HG02981 (cell line): ENCODE results near the gene SELPLG.
"Not testable (repeated sequence)": the region's sequence is repeated elsewhere in the genome, so short reads cannot be mapped to it uniquely, and the experiment has no call there.

Experiments
- ATAC-seq: cut with Tn5 transposase; IDR thresholded peaks from one replicate; pipeline ENCODE4 v1.9.1; 2021; ENCODE audit warnings: mild to moderate bottlenecking, moderate library complexity; ENCODE audit not compliant: unreplicated experiment

The SELPLG gene, protein sequence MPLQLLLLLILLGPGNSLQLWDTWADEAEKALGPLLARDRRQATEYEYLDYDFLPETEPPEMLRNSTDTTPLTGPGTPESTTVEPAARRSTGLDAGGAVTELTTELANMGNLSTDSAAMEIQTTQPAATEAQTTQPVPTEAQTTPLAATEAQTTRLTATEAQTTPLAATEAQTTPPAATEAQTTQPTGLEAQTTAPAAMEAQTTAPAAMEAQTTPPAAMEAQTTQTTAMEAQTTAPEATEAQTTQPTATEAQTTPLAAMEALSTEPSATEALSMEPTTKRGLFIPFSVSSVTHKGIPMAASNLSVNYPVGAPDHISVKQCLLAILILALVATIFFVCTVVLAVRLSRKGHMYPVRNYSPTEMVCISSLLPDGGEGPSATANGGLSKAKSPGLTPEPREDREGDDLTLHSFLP

DNA sequence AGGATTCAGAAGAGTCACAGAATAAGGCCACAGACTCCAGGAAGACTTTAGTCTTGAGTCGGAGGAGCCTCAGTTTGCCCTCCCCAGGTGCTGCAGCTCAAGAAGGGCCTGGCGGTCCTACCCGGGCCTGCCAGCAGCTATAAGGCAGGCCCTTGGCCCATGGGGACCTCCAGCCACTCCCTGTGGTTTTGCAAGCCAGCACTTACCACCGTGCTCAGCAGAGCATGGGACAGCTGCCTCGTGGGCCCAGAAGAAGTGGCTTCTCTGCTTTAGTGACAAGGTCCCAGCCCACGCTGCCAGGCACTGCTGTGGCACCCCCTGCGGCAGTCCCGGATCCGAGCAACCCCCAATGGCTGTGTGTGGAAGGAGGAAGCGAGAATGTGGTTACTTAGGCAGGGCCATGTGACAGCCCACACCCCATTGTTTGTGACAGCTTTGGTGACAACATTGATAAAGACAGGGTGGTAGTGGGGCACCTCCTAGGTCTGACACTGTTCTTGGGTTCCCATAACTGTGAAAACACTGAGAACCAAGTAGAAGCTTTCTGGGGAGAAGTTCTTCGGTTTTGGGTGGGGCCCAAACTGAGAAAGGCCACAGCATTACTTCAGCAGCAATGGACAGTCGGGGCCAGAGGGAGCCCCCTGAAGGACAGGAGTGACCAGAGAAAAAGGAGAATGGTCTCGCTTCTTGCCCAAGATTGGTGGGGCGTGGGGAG, at the start of gene SELPLG:
Gene SELPLG (minus strand): TSS at position 361 of the 715 bp plus-strand sequence. CDS start 9,587 bp downstream, outside the sequence.
- peak; percentile 53 for ATAC-seq

DNA sequence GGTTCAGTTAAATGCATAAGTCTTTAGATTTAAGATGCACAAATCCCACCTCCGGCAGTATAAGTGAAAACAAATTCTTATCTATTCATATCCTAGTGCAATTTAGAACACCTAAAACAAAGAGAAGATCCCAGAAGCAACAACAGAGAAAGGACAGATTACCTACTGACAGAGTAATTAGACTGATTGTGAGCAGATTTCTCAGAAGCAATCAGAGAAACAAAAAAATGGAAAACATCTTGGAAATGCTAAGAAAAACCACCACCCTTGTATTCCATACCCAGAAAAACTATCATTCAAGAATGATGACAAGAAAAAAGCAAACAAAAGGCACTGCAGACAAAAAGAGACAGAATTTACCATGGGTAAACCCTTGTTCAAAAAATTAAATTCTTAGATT, 47.6 kb upstream of the SELPLG start:
- ATAC-seq, result no peak

DNA sequence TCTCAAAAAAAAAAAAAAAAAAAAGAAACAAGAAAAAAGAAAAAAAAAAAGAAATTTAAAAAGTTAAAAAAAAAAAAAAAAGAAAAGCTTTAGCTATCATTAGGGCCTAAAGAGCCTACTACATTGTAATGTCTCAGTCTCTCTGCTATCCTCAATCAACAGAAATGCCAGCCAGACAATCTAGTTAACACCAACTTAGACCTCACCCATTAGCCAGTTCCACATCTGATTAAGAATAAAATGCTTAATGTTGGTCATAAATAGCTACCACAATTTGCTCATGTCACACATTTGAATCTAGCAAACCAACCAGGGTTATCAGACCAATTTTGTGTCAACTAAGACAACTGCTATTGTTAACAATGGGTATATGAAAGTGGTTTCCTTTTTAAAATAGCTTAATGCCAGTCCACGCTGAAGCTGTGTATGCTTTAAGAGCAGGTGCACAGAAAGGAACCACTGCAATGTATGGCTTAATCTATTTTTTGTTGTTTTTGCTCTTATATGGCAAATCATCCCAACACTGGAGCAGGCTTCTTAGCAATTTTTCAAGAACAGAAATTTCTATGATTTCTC, 45.5 kb upstream of the SELPLG start:
- ATAC-seq, result no peak

DNA sequence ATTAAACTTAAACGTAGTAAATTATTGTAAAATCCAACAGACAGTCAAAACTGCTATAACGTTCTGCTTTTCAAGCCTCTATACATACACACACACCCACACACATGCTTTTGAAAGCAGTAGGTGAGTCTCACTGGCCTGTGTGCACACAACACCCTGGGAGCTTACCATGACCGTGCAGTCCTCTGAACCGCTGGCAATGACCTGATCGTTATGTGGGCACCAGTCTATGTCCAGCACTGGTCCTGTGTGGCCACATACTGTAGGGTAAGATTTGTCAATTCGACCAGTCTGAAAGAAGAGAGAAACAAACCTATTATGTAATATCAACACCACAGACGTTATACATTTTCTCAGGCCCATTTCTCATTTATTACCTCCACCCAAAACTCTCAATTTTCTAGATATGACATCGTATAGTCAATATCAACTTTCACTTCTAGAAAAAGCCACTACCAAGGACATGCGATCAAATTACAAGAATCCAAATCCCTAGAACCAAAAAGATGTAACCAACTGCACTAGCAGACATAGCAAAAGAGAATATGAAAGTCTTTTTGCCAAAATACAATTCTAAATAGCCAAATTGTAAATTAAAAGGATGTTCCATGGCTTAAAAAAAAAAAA, 44.5 kb upstream of the SELPLG start:
- ATAC-seq, result no peak

DNA sequence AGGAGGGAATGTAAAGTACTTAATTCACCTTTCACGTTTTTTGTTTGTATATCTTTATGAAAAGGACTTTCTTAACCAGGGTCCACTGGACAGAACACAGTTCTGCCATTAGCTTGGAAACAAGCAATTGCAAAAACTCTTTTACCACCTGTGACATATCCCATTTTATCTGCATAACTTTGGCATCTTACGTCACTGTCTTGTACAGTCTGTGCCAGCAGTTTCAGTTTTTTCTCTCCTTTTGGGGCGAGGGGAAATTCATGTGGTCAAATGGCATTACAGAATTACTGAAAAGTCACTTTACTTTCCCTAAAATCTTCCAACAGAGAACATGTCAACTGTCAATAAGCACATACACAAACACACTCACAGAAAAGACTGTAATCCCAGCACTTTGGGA, 43.7 kb upstream of the SELPLG start:
- no peak for ATAC-seq

DNA sequence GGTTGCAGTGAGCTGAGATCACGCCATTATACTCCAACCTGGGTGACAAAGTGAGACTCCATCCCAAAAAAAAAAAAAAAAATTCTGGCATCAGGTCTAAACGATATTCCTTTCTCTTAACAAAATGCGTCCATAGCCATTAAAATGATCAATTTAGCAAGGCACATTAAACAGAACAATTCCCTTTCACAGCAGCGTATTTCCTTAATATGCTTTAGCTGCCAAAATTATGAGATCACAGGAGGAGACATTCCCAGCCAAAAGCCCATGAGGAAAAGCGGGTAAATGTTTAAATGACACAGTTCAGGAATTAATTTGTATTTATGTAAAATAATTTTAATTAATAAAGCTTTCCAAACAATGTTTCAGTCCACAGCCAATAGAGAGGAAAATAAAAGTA, 43.0 kb upstream of the SELPLG start:
- ATAC-seq, result no peak

DNA sequence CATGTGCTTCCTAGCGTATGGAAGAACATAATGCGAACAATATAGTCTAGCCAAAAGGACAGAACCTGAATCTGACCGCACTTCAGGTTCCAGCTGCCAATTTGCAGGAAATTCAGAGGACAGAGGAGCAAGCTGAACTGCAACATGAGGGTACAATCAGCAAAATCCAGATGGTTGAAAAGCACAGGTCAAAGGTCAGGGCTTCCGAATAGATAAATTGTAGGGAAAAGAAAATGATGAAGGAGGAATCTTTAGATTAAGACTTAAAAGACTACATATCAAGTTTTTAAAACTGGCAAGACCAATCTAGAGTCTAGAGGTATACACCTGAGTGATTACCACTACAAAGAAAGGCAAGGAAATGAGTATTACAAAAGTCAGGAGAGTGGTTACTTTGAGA, 42.1 kb upstream of the SELPLG start:
- no peak for ATAC-seq

DNA sequence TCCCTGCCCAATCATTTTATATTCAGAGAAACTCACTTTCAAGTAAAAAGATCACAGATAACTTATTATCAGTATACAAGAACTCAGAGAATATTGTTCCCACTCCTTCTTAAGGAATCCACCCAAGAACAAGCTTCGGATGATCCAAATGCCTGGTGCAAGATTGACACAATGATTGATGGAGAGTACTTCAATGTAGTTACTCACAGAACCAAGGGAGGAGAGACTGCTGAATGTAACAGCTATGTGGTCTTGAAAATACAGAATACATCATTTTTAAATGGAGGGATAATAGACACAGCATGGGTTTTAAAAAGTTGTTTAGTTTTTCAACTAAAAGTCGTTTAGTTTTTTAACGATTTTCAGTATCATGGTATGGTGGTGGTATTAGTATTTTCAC, 38.4 kb upstream of the SELPLG start:
- ATAC-seq, result no peak

DNA sequence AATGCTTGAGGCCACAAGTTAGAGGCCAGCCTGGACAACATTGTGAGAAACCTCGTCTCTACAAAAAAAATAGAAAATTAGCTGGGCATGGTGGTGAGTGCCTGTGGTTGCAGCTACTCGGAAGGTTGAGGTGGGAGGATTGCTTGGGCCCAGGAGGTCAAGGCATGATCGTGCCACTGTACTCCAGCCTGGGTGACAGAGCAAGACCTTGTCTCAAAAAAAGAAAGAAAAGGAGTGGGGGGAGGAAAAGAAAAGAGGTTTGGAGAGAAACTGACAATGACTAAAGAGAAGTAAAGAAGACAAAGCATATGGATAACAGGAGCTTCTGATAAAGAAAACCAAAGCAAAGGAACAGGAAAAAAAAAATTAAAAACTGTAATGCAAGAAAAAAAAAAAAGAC, 37.4 kb upstream of the SELPLG start:
- ATAC-seq, result no peak

DNA sequence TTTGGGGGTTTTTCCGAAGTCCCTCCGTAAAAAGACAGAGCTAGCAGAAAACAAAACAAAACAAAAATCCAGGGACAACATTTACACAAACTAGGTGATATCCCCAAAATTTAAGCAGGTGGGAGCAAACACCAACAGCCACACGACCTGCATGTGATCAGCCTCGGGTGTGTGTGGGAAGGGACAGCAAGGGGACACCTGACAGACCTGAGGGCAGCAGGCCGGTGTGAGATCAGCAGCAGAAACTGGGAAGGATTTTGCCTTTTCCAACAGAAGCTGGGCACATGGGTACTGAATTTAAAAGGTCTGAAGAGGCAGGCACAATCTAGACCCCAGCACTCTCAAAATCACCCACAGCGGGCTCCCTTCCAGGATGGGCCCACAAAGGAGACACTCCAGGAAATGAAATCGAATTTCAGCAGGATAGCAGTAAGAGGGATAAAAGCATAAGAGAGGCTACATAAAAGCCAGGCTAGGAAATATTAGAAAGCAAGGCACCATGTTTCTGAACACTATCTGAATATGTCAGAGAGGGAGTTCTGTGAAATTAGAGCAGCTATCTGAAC, 36.5 kb upstream of the SELPLG start:
- ATAC-seq, result no peak

DNA sequence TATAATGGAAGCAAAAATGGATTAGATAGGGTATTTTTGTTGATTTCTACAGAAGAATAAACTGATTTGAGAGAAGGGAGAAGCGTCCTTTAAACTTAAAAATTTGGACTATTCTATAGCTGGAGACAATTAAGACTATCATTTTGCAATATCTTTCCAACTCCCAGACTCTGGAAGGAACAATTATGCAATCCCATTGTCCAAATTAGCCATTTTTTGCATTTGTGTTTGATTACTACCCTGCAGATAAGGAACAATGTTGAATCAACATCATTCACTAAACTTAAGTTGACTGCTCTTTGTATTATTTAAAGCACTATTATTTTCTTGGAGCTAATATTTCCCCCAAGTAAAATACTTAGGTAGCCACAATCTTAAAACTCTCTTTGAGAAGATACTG, 34.8 kb upstream of the SELPLG start:
- ATAC-seq, result no peak

DNA sequence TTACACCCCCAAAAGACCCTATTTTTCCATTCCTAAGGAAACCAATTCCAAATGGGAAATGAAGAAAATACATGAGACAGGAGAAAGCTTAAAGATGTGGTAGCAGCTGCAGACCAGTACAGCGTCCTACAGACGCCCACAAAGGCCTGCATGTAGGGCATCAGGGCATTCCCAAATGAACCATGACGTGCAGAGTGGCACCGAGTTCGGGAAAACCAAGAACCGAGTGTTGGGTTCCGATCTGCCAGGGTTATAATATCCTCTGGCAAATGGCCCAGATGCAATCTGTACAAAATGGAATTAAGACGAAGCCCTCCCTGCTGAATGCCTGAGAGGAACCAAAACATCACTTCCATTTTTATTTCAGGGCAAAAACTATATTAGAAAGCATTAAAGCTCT, 34.4 kb upstream of the SELPLG start:
- no peak for ATAC-seq

DNA sequence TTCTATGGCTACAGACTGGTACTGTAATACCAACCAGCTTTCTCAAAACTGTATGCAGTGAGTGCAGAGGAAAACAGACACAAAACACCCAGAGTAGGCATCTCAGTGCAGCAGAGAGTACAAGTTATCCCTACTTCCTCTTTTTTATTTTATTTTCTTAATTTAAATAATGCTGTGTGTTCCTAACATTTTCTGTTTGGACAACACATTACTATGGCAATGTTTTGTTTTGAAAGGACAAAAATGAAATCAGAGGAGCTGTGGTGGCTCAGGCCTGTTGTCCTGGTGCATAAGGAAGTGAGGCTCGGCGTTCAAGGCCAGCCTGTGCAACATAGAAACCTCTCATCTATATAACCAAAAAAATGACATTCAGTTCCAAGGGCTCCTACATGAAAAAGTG, 33.7 kb upstream of the SELPLG start:
- no peak for ATAC-seq

DNA sequence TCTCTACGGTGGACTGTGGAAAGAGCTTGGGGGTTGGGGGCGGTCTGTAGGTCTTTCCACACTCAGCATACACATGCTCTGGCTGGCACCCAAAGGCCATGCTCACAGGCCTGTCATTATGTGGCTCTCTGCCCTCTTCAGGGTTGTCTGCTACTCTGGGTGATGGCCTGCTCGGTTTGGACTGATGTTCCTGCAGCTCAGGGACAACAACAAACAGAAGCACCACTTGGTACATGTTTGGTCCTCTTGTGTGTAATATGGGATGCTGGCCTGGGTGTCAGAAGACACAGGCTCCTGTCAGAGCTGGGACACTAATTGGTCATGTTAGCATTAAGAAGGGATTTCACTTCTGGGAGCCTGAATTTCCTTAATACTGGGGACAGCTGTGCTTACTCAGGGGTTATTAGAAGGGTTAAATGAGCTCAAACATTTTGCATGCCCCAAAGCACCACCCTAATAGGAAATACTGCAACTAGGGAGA, 32.7 kb upstream of the SELPLG start:
- ATAC-seq, result no peak

DNA sequence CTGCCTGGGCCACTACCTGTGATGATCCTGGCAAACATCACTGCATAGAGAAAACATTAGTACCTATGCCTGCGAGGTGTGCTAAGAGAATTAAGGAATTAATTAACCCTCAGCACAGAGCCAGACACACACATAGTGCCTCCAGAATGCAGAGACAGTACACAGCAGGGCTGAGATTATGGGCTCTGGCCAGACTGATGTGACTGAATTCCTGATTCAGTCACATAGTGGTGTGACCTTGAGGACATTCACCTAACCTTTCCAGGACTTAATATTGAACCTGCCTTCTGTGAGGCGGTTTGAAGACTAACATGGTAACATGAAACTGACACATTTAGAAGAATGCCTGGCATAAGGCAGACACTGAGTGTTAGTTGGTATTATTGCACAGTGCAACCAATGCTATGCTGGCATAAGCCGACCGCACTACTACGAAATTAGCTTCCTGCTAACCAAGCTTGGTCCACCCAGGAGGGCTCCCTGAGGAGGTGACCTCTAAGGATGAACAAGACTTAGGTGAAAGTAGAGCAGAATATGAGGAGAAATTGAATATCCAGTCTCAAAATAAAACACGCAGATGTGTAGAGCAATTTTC, 32.0 kb upstream of the SELPLG start:
- no peak for ATAC-seq

DNA sequence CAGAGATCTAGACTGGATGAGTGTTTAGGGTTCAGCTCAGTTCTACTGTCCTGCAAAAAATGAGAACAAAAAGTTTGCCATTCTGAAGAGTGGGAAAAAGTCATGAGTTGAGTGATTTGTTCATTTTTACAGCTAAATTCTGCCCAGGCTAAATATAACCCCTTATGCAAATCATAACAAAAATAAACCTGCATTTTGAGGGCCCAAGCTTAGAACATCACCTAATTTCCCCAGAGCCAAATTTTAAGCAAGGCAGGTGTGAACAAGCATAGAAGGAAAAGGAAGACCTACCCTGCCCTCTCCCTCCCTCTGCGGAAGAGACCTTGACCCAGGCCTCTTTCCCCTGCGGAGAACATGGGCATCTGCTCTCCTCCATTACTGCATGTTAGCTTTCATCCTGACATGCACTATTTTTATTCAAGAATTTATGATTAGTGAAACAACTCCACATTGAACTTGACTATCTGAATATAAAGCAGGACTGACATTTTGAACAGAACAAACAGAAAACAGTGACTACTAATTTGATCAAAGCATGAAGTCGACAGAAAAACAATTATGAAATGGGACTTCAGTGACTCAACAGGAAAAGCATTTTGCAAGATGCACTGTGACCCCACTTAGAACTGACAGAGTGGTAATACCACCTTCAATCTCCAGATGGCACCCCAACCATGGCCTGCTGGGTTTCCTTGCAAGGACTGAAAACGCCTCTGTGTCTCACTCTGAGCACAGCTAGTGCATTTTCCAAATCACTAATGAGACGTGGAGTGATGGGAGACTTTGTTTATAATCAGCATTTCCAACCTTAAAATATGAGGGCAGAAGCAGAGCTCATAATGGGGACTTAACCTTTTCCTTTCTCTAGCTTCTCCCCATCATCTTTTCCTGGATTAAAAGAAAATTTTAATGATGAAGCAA, 30.9 kb upstream of the SELPLG start:
- ATAC-seq, result peak; percentile 79

DNA sequence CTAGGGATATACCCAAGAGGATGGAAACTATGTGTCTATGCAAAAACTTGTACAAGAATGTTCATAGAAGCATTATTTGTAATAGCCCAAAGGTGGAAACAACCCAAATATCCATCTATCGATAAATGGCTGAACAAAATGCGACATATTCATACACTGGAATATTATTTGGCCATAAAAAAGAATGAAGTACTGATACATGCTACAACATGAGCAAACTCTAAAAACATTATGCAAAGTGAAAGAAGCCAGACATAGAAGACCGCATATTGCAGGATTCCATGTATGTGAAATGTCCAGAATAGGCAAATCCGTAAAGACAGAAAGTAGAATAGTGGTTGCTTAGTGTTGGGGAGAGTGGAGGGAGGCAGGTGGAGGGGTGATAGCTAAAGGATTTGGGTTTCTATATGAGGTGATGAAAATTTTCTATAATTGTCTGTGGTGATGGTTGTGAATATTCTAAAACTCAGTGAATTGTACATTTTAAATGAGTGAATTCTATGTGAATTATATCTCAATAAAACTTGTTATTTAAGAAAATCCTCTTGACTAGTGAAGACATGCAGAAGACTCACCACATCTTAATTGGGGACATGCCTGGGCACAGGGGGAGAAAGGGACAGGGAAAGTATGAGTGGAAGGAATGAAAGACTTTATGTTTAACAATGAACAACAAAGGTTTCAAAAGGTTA, 29.8 kb upstream of the SELPLG start:
- ATAC-seq, result no peak

DNA sequence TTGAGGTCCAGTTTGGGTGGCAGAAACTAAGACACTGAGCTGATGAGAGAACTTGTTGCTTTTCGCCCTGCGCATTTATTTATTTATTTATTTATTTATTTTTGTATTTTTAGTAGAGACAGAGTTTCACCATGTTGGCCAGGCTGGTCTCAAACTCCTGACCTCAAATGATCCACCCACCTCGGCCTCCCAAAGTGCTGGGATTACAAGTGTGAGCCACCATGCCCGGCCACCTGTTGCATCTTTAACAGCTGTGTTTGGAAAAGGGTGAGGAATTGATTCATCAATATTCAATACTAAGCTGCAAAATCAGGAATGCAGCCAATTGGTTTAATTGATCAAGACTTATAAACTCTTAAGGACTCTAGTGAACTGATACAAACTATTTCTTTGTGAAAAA, 24.4 kb upstream of the SELPLG start:
- ATAC-seq, result not testable (repeated sequence)

DNA sequence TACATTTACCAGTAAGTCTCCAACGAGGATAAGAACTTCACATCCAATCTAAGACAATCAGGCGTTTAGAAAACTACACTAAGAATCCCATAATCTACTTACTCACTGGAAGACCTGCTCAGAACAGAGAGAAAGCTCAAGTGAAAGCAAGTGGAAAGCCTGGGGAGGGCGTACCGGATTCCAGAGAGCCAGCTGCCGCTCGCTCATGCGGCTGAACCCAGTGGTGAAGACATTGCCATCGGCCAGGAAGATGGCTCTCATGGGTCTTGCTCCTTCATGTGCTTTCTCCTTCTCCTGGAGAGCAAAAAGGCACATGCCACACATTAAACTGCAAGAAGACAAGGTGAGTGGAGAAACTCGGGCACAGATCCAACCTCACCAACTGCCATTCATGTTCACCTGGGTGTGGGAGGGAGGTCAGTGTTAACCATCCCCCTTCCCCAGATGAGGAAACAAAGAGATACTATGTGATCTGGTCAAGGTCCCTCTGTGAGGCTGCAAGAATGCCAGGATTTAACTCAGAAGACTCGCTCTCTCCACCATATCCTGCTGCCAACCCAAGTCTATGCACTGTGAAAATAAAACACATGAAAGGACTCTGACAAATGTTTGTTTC, 23.5 kb upstream of the SELPLG start:
- no peak for ATAC-seq
